ENCODE results near the gene DDX56.
A peak's percentile ranks its signal among the peaks of the same experiment; 100 is the strongest.

Gene DDX56

GRCh38 chr7:44581879-44582603 is 8.3 kb upstream of the DDX56 start, which contains the start of gene TMED4:
TMED4 (minus strand) TSS chr7:44582231; CDS start chr7:44582206, 25 bp downstream.
- in situ Hi-C loops (cut with MboI; ENCODE audit: low sequenced_read_pairs): loop anchor here (25.0 kb wide), 1 partner anchor 530 kb away; the partner anchor contains the start of gene TBRG4
- DNase-seq (ENCODE audit: low spot score in 2 of 2): peak; percentile 99 to 100
- Histone ChIP-seq H3K4me1 (peaks cover 12% of the 10 kb centered on the region), H3K36me3 (replicated peaks) (peaks cover 34% of the 10 kb centered on the region), H3K9me3 (peaks cover 2% of the 10 kb centered on the region; the same call in 1 of the 2 replicates), H3K27me3 (ENCODE audit: low read depth) (no peaks in the 10 kb centered on the region), H3K4me3 (peak within 1 kb of the TSS; percentile 80)

- Histone ChIP-seq H3K36me3 (replicated peaks) (peaks cover 34% of the 10 kb centered on the region), H3K4me1 (peaks cover 12% of the 10 kb centered on the region), H3K4me3 (peak overlapping the region; percentile 80), H3K9me3 (peaks cover 2% of the 10 kb centered on the region; the same call in 1 of the 2 replicates), H3K27me3 (ENCODE audit: low read depth) (no peaks in the 10 kb centered on the region)
- DNase-seq (ENCODE audit: low spot score in 2 of 2): peak in 1 of 2 experiments; percentile 33
- in situ Hi-C loops (cut with MboI; ENCODE audit: low sequenced_read_pairs): loop anchor here (25.0 kb wide), 1 partner anchor 531 kb away; the partner anchor contains the start of gene TBRG4
Measured at GRCh38 chr7:44580945-44581878, 7.5 kb upstream of the DDX56 start.

- H3K4me1 ChIP-seq: peaks cover 13% of the 10 kb centered on the region
- peaks cover 63% of the 10 kb centered on the region for H3K36me3 ChIP-seq (replicated peaks)
- H3K27me3 ChIP-seq (ENCODE audit: low read depth): no peaks in the 10 kb centered on the region
- no peaks in the 10 kb centered on the region; the same call in 1 of the 2 replicates for H3K9me3 ChIP-seq
- no peak for DNase-seq (ENCODE audit: low spot score in 2 of 2)
- no peak overlapping the region for H3K4me3 ChIP-seq
- in situ Hi-C loops (cut with MboI; ENCODE audit: low sequenced_read_pairs): loop anchor here (25.0 kb wide), 1 partner anchor 536 kb away; the partner anchor contains the start of gene TBRG4
Measured at GRCh38 chr7:44576228-44576627, 2.5 kb upstream of the DDX56 start.

- peaks cover 66% of the 10 kb centered on the region for H3K36me3 ChIP-seq (replicated peaks)
- in situ Hi-C loops (cut with MboI; ENCODE audit: low sequenced_read_pairs): loop anchor here (25.0 kb wide), 1 partner anchor 537 kb away; the partner anchor contains the start of gene TBRG4
- no peak overlapping the region for H3K4me3 ChIP-seq
- H3K9me3 ChIP-seq: no peaks in the 10 kb centered on the region
- H3K4me1 ChIP-seq: peaks cover 6% of the 10 kb centered on the region
- DNase-seq (ENCODE audit: low spot score in 2 of 2): no peak
- H3K27me3 ChIP-seq (ENCODE audit: low read depth): no peaks in the 10 kb centered on the region
Measured at GRCh38 chr7:44575054-44575453, 1.3 kb upstream of the DDX56 start.

- H3K36me3 ChIP-seq (replicated peaks): peaks cover 66% of the 10 kb centered on the region
- H3K9me3 ChIP-seq: no peaks in the 10 kb centered on the region
- H3K4me3 ChIP-seq: peak overlapping the region; percentile 85
- DNase-seq (ENCODE audit: low spot score in 2 of 2): no peak
- no peaks in the 10 kb centered on the region for H3K27me3 ChIP-seq (ENCODE audit: low read depth)
- H3K4me1 ChIP-seq: peaks cover 6% of the 10 kb centered on the region
- in situ Hi-C loops (cut with MboI; ENCODE audit: low sequenced_read_pairs): no loop called here
Measured at GRCh38 chr7:44574287-44574872, 672 bp upstream of the DDX56 start.

GRCh38 chr7:44572771-44573170 is 937 bp downstream of the DDX56 start:
- Histone ChIP-seq H3K4me1 (peaks cover 6% of the 10 kb centered on the region), H3K9me3 (no peaks in the 10 kb centered on the region), H3K27me3 (ENCODE audit: low read depth) (no peaks in the 10 kb centered on the region), H3K36me3 (replicated peaks) (peaks cover 69% of the 10 kb centered on the region), H3K4me3 (peak overlapping the region; percentile 85)
- no peak for DNase-seq (ENCODE audit: low spot score in 2 of 2)
- in situ Hi-C loops (cut with MboI; ENCODE audit: low sequenced_read_pairs): no loop called here

GRCh38 chr7:44569959-44570358 is 3.7 kb downstream of the DDX56 start:
- peaks cover 6% of the 10 kb centered on the region for H3K4me1 ChIP-seq
- no peaks in the 10 kb centered on the region for H3K27me3 ChIP-seq (ENCODE audit: low read depth)
- no peaks in the 10 kb centered on the region for H3K9me3 ChIP-seq
- in situ Hi-C loops (cut with MboI; ENCODE audit: low sequenced_read_pairs): no loop called here
- H3K36me3 ChIP-seq (replicated peaks): peaks cover 84% of the 10 kb centered on the region
- H3K4me3 ChIP-seq: no peak overlapping the region
- DNase-seq (ENCODE audit: low spot score in 2 of 2): no peak

- Histone ChIP-seq H3K27me3 (ENCODE audit: low read depth) (no peaks in the 10 kb centered on the region), H3K36me3 (replicated peaks) (peaks cover 94% of the 10 kb centered on the region), H3K4me1 (peaks cover 6% of the 10 kb centered on the region; the same call in 1 of the 2 replicates), H3K9me3 (no peaks in the 10 kb centered on the region), H3K4me3 (no peak overlapping the region)
- DNase-seq (ENCODE audit: low spot score in 2 of 2): no peak
- in situ Hi-C loops (cut with MboI; ENCODE audit: low sequenced_read_pairs): no loop called here
Measured at GRCh38 chr7:44568771-44569560, 4.7 kb downstream of the DDX56 start.

- no peak for DNase-seq (ENCODE audit: low spot score in 2 of 2)
- Histone ChIP-seq H3K4me3 (no peak overlapping the region), H3K9me3 (no peaks in the 10 kb centered on the region), H3K27me3 (ENCODE audit: low read depth) (no peaks in the 10 kb centered on the region), H3K4me1 (peaks cover 4% of the 10 kb centered on the region; the same call in 1 of the 2 replicates), H3K36me3 (replicated peaks) (peaks cover 89% of the 10 kb centered on the region)
- in situ Hi-C loops (cut with MboI; ENCODE audit: low sequenced_read_pairs): no loop called here
Measured at GRCh38 chr7:44567884-44568283, 5.8 kb downstream of the DDX56 start.

- H3K4me3 ChIP-seq: no peak overlapping the region
- H3K4me1 ChIP-seq: no peaks in the 10 kb centered on the region
- no peaks in the 10 kb centered on the region for H3K9me3 ChIP-seq
- no peaks in the 10 kb centered on the region for H3K27me3 ChIP-seq (ENCODE audit: low read depth)
- DNase-seq (ENCODE audit: low spot score in 2 of 2): no peak
- in situ Hi-C loops (cut with MboI; ENCODE audit: low sequenced_read_pairs): no loop called here
- H3K36me3 ChIP-seq (replicated peaks): peaks cover 77% of the 10 kb centered on the region
Measured at GRCh38 chr7:44566680-44567079, 7.0 kb downstream of the DDX56 start.

- in situ Hi-C loops (cut with MboI; ENCODE audit: low sequenced_read_pairs): no loop called here
- peaks cover 70% of the 10 kb centered on the region for H3K36me3 ChIP-seq (replicated peaks)
- no peaks in the 10 kb centered on the region for H3K4me1 ChIP-seq
- H3K4me3 ChIP-seq: no peak overlapping the region
- no peak for DNase-seq (ENCODE audit: low spot score in 2 of 2)
- no peaks in the 10 kb centered on the region for H3K27me3 ChIP-seq (ENCODE audit: low read depth)
- H3K9me3 ChIP-seq: no peaks in the 10 kb centered on the region
Measured at GRCh38 chr7:44565795-44566559, 7.7 kb downstream of the DDX56 start.

GRCh38 chr7:44565097-44565794 is 8.5 kb downstream of the DDX56 start:
- Histone ChIP-seq H3K27me3 (ENCODE audit: low read depth) (no peaks in the 10 kb centered on the region), H3K36me3 (replicated peaks) (peaks cover 62% of the 10 kb centered on the region), H3K9me3 (no peaks in the 10 kb centered on the region), H3K4me3 (no peak overlapping the region), H3K4me1 (no peaks in the 10 kb centered on the region)
- in situ Hi-C loops (cut with MboI; ENCODE audit: low sequenced_read_pairs): no loop called here
- peak; percentile 44 to 78 for DNase-seq (ENCODE audit: low spot score in 2 of 2)

All from HAP-1 (cell line).